Sigmoid colon (tissue), 7 donors: ENCODE results near the gene ALDH1L1. TPM values are rescaled to one million over a fixed set of nuclear protein-coding genes. Genes with fewer than 3 reads are reported as not detected.

Experiments
- DNase-seq: peaks from one replicate; pipeline ENCODE4 v3.0.0-alpha.2; 2019
- H3K27ac ChIP-seq, 4 donors: fragments of 200-600 bp; sonication (generic); one replicate each; pipeline ENCODE4 v1.5.1; 2016 to 2019; ENCODE audit warnings: mild to moderate bottlenecking in 1 of 4
- H3K27me3 ChIP-seq, 3 donors: fragments of 200-600 bp; sonication (generic); one replicate each; pipeline ENCODE4 v1.5.1; 2019; ENCODE audit warnings: mild to moderate bottlenecking in 1 of 3
- H3K36me3 ChIP-seq, 4 donors: fragments of 200-600 bp; sonication (generic); one replicate each; pipeline ENCODE4 v1.5.1; 2016 to 2019
- H3K4me1 ChIP-seq, 4 donors: fragments of 200-600 bp; sonication (generic); one replicate each; pipeline ENCODE4 v1.5.1; 2017 to 2019
- H3K4me3 ChIP-seq, 4 donors: fragments of 200-600 bp; sonication (generic); one replicate each; pipeline ENCODE4 v1.5.1; 2017 to 2019; ENCODE audit warnings: mild to moderate bottlenecking in 2 of 4, moderate library complexity in 1 of 4
- H3K9me3 ChIP-seq, 4 donors: fragments of 200-600 bp in 3 of 4; sonication (generic) in 3 of 4; one replicate each; pipeline versions ENCODE4 v1.5.1 to v1.6.1; 2013 to 2019
- EP300 ChIP-seq, 4 donors: sonication (generic); formaldehyde crosslinking; IDR thresholded peaks; one replicate each; pipeline ENCODE4 v1.6.1; 2017; ENCODE audit warnings: antibody characterized with exemption in 4 of 4
- POLR2A ChIP-seq, 2 donors: fragments of 450-650 bp; IDR thresholded peaks; one replicate each; pipeline ENCODE4 v1.6.1; 2016; ENCODE audit warnings: antibody characterized with exemption in 2 of 2, mild to moderate bottlenecking in 2 of 2, moderate library complexity in 2 of 2
- POLR2AphosphoS5 ChIP-seq, 4 donors: sonication (generic); formaldehyde crosslinking; IDR thresholded peaks; one replicate each; pipeline ENCODE4 v1.6.1; 2017; ENCODE audit warnings: antibody characterized with exemption in 4 of 4
- WGBS, 2 donors: extraction: QIAGEN DNeasy Blood & Tissue Kit; methylation state at CpG; one replicate each; pipeline ENCODE4 v1.1.7; 2013; 5-methylcytosine and 5-hydroxymethylcytosine counted together
- intact Hi-C: fragments of 100-400 bp; cut with DNase I; formaldehyde crosslinking; loops from one replicate; pipeline ENCODE4 v1.15.1; 2023
- polyA plus RNA-seq, 3 donors: library from polyadenylated mRNA; stranded (reverse); fragments of 200-250 nt; gene quantifications; one replicate each; pipeline ENCODE4 v1.2.3, GENCODE V29; 2013
- total RNA-seq, 4 donors: library from RNA; depleted of rRNA; stranded (reverse); fragments of >200 nt; gene quantifications; one replicate each; pipeline ENCODE4 v1.1.0, GENCODE V29; 2016
- TF ChIP-seq, protein P1 (sequence below), 4 experiments: fragments of 450-650 bp in 3 of 4; fragments of 200-600 bp in 1 of 4; IDR thresholded peaks; one replicate each; pipeline ENCODE4 v1.5.1; 2016 to 2019; ENCODE audit warnings: antibody characterized with exemption in 4 of 4, mild to moderate bottlenecking in 3 of 4, moderate library complexity in 2 of 4
- donor health status: healthy with polysubstance abuse.
- donor health status: Bipolar disorder and iron deficiency.
- donor health status: healthy.

The ALDH1L1 gene
- total and polyA plus RNA-seq, 7 donors: 7.2 to 32.5 (median 15.0) TPM

DNA sequence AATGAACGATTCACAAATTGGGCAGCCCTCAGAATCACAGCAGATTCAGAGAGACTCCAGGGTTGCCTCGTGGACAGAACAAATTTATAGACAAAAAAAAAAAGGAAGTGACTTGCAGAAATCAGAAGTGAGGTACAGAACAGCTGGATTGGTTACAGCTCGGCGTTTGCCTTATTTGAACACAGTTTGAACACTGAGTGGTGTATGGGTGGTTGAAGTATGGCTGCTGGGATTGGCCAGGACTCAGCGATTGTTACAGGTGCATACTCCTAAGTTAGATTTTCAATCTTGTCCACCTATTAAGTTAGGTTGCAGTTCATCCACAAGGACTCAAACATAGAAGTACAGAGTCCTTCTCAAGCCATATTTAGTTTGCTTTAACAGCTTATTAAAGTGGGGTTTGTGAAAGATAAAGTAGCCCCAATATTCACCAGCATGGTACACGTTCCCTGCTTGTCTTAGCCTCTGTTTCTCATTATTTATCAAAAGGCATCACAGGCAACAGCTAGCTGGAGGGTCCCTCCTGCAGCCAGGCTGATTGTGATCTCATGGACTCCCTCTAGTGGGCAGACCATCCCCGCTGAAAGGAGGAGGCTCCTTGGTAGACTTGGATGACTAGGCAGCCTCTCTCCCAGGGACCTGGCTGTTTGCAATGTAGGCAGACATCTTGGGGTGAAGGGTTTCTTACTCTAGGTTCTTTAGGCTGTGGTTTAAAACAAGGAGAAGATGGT is 17.6 kb upstream of the ALDH1L1 start:
- DNase-seq: peak; percentile 87
- WGBS, 2 donors: 48 to 50% methylated on average over 7 of the region's 7 CpGs
- Histone ChIP-seq H3K4me3 (no peak overlapping the region), H3K4me1 (no peaks in the 10 kb centered on the region), H3K27ac (no peak overlapping the region), H3K27me3 (no peaks in the 10 kb centered on the region), H3K9me3 (no peaks in the 10 kb centered on the region), H3K36me3 (no peaks in the 10 kb centered on the region)
- intact Hi-C loops: loop anchor here (1.0 kb wide), 1 partner anchor 64 kb away; no protein-coding TSS in a partner anchor
- TF ChIP-seq EP300 (IDR thresholded peaks at IDR 0.05): no peak
- TF ChIP-seq, protein P1, sequence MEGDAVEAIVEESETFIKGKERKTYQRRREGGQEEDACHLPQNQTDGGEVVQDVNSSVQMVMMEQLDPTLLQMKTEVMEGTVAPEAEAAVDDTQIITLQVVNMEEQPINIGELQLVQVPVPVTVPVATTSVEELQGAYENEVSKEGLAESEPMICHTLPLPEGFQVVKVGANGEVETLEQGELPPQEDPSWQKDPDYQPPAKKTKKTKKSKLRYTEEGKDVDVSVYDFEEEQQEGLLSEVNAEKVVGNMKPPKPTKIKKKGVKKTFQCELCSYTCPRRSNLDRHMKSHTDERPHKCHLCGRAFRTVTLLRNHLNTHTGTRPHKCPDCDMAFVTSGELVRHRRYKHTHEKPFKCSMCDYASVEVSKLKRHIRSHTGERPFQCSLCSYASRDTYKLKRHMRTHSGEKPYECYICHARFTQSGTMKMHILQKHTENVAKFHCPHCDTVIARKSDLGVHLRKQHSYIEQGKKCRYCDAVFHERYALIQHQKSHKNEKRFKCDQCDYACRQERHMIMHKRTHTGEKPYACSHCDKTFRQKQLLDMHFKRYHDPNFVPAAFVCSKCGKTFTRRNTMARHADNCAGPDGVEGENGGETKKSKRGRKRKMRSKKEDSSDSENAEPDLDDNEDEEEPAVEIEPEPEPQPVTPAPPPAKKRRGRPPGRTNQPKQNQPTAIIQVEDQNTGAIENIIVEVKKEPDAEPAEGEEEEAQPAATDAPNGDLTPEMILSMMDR (IDR thresholded peaks at IDR 0.05): peak; percentile 65 to 74 (median 68)

DNA sequence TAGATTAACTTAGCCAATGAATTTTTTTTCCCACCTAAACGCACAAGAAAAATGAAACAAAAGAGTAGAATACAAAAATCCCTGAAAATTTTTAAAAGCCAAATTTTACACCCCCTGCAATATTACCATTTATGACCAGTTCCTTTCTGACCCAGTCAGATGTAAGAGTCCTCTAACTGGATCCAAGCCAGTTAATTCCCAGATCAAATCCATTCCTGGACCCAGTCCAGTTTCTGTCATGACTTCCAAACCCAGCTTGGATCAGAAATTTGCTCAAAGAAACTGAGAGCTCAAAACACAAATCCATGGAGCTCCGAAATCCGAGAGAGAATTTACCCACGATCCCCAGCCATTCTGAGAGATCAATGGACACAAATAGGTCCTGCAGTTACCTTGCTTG is 17.0 kb upstream of the ALDH1L1 start:
- DNase-seq: no peak
- 87 to 93% methylated on average over 4 of the region's 4 CpGs for WGBS, 2 donors
- Histone ChIP-seq H3K9me3 (no peaks in the 10 kb centered on the region), H3K27ac (no peak overlapping the region), H3K4me3 (no peak overlapping the region), H3K4me1 (no peaks in the 10 kb centered on the region), H3K36me3 (no peaks in the 10 kb centered on the region), H3K27me3 (no peaks in the 10 kb centered on the region)
- TF ChIP-seq POLR2A (IDR thresholded peaks at IDR 0.05): no peak
- TF ChIP-seq POLR2AphosphoS5 (IDR thresholded peaks at IDR 0.05): no peak
- TF ChIP-seq, protein P1 (IDR thresholded peaks at IDR 0.05): no peak
- no peak for TF ChIP-seq EP300 (IDR thresholded peaks at IDR 0.05)
- intact Hi-C loops: no loop called here

- H3K36me3 ChIP-seq: no peaks in the 10 kb centered on the region
- H3K9me3 ChIP-seq: no peaks in the 10 kb centered on the region
- no peaks in the 10 kb centered on the region for H3K27me3 ChIP-seq
- 95 to 96% methylated on average over 1 of the region's 1 CpG for WGBS, 2 donors
- no peaks in the 10 kb centered on the region for H3K4me1 ChIP-seq
- no peak overlapping the region for H3K27ac ChIP-seq
- H3K4me3 ChIP-seq: no peak overlapping the region
- DNase-seq: no peak
- intact Hi-C loops: no loop called here
- TF ChIP-seq, protein P1 (IDR thresholded peaks at IDR 0.05): no peak
- no peak for TF ChIP-seq POLR2A (IDR thresholded peaks at IDR 0.05)
- TF ChIP-seq EP300 (IDR thresholded peaks at IDR 0.05): no peak
- TF ChIP-seq POLR2AphosphoS5 (IDR thresholded peaks at IDR 0.05): no peak
These were observed 14.4 kb upstream of the ALDH1L1 start for GRCh38 chr3:126194713-126195305.

DNA sequence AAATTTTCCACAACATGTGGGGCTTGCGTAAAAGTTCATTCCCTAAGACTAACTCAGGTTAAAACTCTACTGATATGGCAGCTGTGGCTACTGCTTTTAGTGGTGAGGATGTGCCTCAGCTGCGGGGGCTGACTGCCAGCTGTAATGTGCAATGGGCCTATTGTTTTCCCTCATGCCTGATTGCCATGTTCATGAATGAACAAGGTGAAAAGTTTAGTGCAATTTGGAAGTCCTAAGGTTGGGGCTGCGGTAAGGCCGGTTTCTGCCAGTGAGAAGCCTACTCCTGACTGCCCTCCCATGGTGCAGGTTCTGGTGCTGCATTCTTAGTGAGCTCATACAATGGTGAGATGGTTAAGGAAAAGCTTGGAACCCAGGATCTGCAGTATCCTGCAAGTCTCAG is 10.9 kb upstream of the ALDH1L1 start:
- Histone ChIP-seq H3K27ac (no peak overlapping the region), H3K4me3 (no peak overlapping the region)
- WGBS, 2 donors: 92 to 94% methylated on average over 4 of the region's 4 CpGs

More for the DNA sequence above, 10.9 kb upstream of the ALDH1L1 start:
- intact Hi-C loops: no loop called here
- Histone ChIP-seq H3K27me3 (no peaks in the 10 kb centered on the region), H3K36me3 (no peaks in the 10 kb centered on the region), H3K4me1 (no peaks in the 10 kb centered on the region), H3K9me3 (no peaks in the 10 kb centered on the region)
- DNase-seq: no peak
- TF ChIP-seq, protein P1 (IDR thresholded peaks at IDR 0.05): no peak
- no peak for TF ChIP-seq POLR2A (IDR thresholded peaks at IDR 0.05)
- TF ChIP-seq POLR2AphosphoS5 (IDR thresholded peaks at IDR 0.05): no peak
